HL-60/S4 (cell line): Measurements from ENCODE around the gene ASXL1.

Source experiments
- in situ Hi-C: fragments of 300-500 bp; cut with MboI; formaldehyde crosslinking; loops from 2 replicates; pipeline ENCODE4 v1.14.3; 2022; ENCODE audit warnings: low sequenced_read_pairs

Gene ASXL1

GRCh38 chr20:32438331-32438858 lies 80.3 kb downstream of the ASXL1 start:
- in situ Hi-C loops, result no loop called here

- in situ Hi-C loops, result no loop called here
These were observed 81.2 kb downstream of the ASXL1 start for GRCh38 chr20:32439132-32439829.

- in situ Hi-C loops, result no loop called here
These were observed 82.1 kb downstream of the ASXL1 start for GRCh38 chr20:32440069-32440757.

- in situ Hi-C loops, result no loop called here
These were observed 82.6 kb downstream of the ASXL1 start for GRCh38 chr20:32440758-32441078.

- in situ Hi-C loops, result no loop called here
These were observed 83.5 kb downstream of the ASXL1 start for GRCh38 chr20:32441638-32442037.

DNA sequence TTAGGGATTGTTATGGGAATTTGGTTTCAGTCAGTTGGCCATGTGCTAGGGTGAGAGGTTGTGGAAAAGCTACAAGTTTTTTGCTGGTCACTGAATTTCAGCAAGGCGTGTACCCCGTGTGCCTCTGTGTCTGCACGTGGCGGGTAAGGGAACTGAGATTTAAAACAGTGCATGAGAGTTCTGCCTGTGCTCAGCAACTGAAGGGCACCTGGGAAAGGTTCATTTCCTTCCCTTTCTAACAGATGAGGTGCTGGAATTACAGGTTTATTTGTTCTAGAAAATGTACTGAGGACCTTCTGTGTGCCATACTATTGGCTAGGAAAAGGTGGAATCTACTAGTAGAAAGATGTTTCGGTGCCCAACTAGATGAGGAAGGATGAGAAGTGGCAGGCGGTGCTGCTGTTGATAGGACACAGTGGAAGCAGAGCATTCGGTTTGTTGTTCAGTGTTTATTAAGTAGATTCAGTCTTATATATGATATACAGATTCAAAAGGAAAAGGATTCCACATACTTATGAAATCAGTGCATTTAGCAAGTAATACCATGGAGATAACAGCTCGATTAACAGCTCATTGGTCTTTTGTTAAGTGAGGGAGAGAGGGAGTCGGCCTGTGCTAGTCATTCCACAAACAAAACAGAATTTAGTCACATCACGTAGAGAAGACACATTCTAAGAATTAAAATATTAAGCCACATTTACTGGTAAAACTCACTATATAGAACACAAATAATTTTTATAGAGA lies 84.7 kb downstream of the ASXL1 start:
- in situ Hi-C loops, result no loop called here

- in situ Hi-C loops, result no loop called here
These were observed 85.3 kb downstream of the ASXL1 start for GRCh38 chr20:32443386-32443974.

DNA sequence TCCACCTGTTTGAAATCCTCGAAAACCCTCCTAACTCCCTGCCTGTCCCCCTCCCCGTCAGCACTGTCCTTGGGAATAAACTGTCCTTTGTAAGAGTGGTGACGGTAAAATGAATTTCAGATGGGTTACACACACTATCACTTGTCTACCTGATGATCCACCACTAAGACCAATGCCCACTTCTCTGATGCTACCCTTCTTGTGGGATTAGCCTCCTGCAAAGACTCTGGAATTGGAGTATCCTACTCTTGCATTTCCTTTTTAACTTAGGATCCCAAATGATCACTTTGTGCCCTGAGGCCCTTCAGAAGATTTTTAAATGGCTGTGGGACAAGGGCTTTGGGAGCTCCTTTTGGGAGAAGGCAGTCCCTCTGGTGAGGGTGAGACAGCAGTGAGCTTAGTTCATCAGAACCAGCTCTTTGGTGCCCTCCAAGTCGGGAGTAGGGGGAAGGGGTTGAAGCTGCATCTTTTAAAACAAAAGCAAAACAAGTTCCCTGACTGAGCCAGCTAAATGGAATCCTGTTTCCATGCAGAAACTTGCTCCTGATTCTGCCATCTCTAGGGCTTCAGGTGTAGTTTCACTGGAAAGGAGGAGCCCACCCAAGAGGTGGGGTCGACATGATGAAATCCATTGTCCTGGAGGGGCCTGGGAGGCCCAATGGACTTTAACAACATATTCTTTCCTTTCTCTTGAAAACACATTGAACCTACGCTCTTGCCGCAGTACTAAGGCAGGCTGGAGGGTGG lies 86.5 kb downstream of the ASXL1 start:
- in situ Hi-C loops, result no loop called here

- in situ Hi-C loops, result no loop called here
These were observed 87.6 kb downstream of the ASXL1 start for GRCh38 chr20:32445539-32446273.

- in situ Hi-C loops, result no loop called here
These were observed 88.4 kb downstream of the ASXL1 start for GRCh38 chr20:32446301-32447100.

DNA sequence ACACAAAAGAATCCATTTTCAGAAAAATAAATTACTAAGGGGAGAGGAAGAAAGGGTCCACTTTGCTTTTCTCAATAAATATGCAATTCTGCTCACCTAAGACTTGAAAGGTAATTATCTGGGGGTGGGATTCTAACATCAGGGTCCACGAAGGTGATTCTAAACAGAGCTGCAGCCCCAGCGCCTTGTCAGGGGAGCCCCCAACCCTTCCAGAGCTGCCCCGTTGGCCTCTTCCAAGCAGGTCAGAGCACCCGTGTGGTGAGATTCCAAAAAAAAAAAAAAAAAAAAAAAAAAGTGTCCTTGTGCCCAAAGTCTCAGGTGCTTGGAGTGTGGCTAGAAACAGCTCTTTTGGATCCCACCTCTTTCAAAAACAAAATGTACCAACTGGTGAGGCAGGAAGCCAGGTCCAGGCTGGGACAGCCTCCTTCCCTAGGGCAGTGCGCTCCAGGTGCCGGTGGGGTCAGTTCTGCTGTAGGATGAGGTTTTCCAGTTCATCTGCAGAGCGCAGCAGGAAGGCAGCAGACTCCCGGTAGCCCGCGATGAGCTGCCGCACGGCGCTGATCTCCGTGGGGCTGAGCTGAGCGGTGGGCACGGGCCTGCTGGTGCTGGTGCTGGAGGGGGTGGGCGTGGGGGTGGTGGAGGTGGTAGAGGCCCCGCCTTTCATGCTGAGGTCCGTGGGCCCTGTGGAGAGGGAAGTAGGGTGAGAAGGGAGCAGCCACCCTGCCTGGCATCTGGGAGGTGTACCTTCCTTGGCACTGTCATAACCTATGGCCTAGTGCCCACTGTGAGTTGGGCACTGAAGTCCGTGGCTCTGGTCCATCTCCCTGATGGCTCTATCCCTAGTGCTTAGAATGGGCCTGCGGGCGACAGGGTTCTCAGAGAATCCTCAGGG lies 89.3 kb downstream of the ASXL1 start:
- in situ Hi-C loops, result no loop called here

GRCh38 chr20:32448306-32449056 lies 90.3 kb downstream of the ASXL1 start:
- in situ Hi-C loops, result no loop called here

DNA sequence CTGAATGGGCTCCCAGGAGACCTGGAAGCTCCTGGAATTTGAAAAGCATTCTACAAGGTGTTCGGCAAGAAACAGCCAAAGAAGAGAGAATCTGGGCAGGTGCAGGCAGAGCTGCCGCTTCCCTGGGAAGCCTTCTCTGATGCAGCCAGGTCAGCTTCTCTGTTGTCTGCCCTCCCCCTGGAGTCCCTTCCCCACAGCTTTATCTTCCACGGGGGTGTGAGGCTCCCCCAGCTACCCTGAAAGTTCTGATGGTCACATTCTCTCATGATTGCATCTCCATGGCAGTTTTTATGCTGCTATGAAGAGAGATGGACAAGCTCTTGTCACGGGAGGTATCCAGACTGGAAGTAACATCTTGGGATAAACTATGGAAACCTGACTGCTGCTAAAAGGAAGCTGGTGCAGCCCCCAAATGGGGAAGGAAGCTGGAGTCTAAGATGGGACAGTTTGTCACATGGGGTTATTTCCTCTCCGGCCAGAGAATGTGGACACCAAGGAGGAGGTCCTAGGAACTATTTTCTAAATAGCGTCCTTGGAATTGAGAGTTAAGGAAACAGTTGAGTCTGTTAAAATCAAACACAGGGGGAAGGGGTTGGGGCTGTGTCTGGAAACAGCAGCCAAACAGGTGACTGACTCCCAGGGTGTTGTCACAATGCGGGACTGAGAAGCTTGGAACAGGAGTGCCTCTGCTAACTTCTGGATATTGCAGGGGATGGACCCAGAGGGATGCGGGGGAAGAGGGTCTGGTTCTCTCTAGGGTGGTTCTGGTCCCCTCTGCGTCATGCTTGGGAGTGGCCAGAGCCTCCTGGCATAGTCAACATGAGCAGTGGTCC lies 91.1 kb downstream of the ASXL1 start:
- in situ Hi-C loops, result no loop called here

DNA sequence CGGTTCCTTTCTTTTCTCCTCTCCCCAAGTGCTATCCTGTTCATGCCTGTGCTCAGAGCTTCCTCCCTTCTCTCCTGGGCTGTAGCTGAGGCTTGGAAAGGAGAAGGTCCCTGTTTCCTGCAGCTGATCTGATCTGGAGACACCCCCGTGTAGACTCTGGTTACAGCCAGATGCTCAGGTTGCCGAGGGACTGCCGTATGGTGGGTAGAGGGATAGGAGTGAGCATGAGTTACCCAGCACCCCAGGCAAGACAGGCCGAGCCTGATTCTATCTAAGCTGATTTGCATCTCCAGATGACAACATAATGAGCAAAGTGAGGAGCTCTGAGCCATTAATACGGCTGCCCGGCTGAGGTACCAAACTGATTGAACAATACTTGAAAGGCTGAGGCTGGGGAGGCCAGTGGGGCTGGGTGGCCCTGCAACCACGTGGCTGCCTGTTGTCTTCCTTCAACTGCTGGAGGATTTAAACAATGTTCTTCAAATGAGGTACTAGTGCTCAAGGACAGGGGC lies 91.8 kb downstream of the ASXL1 start:
- in situ Hi-C loops, result no loop called here

- in situ Hi-C loops, result no loop called here
These were observed 92.4 kb downstream of the ASXL1 start for GRCh38 chr20:32450484-32451061.

- in situ Hi-C loops, result no loop called here
These were observed 93.2 kb downstream of the ASXL1 start for GRCh38 chr20:32451340-32451681.
